Lung microvascular endothelial cell (primary cell): ENCODE data around the gene SLC6A15. TPM values are rescaled to one million over a fixed set of nuclear protein-coding genes. Genes with fewer than 3 reads are reported as not detected.
A peak's percentile ranks its signal among the peaks of the same experiment; 100 is the strongest.

Experiments
- DNase-seq, 2 donors: peaks; one replicate each; pipeline versions ENCODE4 v3.0.0 to v3.0.0-alpha.2; 2010; ENCODE audit warnings: low read depth in 2 of 2
- total RNA-seq: library from RNA; depleted of rRNA; stranded (reverse); fragments of >200 nt; gene quantifications from 2 replicates; pipeline ENCODE4 v1.2.1, GENCODE V29; 2014

The SLC6A15 gene
- total RNA-seq, 1 donor from 2014 or later: 9.3 TPM

- DNase-seq: no peak
Observed at GRCh38 chr12:84874825-84875139, 37.8 kb downstream of the SLC6A15 start.

- peak; percentile 72 to 75 for DNase-seq
Observed at GRCh38 chr12:84874125-84874824, 38.3 kb downstream of the SLC6A15 start.

GRCh38 chr12:84862186-84862585 is 50.4 kb downstream of the SLC6A15 start:
- DNase-seq: no peak

- DNase-seq: no peak
Observed at GRCh38 chr12:84860718-84861117, 51.9 kb downstream of the SLC6A15 start.

GRCh38 chr12:84858796-84859195 is 53.8 kb downstream of the SLC6A15 start:
- no peak for DNase-seq

GRCh38 chr12:84857525-84858208 is 54.9 kb downstream of the SLC6A15 start:
- no peak for DNase-seq

- no peak for DNase-seq
Observed at GRCh38 chr12:84856156-84856900, 56.3 kb downstream of the SLC6A15 start.

GRCh38 chr12:84843593-84844144 is 68.9 kb downstream of the SLC6A15 start:
- no peak for DNase-seq

- DNase-seq: peak; percentile 47 to 55
Observed at GRCh38 chr12:84842406-84843013, 70.1 kb downstream of the SLC6A15 start.

- no peak for DNase-seq
Observed at GRCh38 chr12:84841591-84841990, 71.0 kb downstream of the SLC6A15 start.

GRCh38 chr12:84840356-84840755 is 72.2 kb downstream of the SLC6A15 start:
- DNase-seq: no peak

- no peak for DNase-seq
Observed at GRCh38 chr12:84826925-84827324, 85.7 kb downstream of the SLC6A15 start.

GRCh38 chr12:84825149-84825548 is 87.5 kb downstream of the SLC6A15 start:
- no peak for DNase-seq

GRCh38 chr12:84822525-84822924 is 90.1 kb downstream of the SLC6A15 start:
- no peak for DNase-seq

- DNase-seq: no peak
Observed at GRCh38 chr12:84816916-84817695, 95.5 kb downstream of the SLC6A15 start.

- DNase-seq: no peak
Observed at GRCh38 chr12:84814664-84815245, 97.8 kb downstream of the SLC6A15 start.

GRCh38 chr12:84813780-84814663 is 98.6 kb downstream of the SLC6A15 start:
- no peak for DNase-seq

GRCh38 chr12:84811291-84811690 is 101.3 kb downstream of the SLC6A15 start:
- no peak for DNase-seq

- DNase-seq: no peak
Observed at GRCh38 chr12:84810611-84811010, 102.0 kb downstream of the SLC6A15 start.
